ENCODE results near the gene EFNA3. TPM values are rescaled to one million over a fixed set of nuclear protein-coding genes. Genes with fewer than 3 reads are reported as not detected.

The EFNA3 gene
- total and polyA plus RNA-seq, 11 donors, result 0.20 to 2.4 (median 0.61) TPM

DNA sequence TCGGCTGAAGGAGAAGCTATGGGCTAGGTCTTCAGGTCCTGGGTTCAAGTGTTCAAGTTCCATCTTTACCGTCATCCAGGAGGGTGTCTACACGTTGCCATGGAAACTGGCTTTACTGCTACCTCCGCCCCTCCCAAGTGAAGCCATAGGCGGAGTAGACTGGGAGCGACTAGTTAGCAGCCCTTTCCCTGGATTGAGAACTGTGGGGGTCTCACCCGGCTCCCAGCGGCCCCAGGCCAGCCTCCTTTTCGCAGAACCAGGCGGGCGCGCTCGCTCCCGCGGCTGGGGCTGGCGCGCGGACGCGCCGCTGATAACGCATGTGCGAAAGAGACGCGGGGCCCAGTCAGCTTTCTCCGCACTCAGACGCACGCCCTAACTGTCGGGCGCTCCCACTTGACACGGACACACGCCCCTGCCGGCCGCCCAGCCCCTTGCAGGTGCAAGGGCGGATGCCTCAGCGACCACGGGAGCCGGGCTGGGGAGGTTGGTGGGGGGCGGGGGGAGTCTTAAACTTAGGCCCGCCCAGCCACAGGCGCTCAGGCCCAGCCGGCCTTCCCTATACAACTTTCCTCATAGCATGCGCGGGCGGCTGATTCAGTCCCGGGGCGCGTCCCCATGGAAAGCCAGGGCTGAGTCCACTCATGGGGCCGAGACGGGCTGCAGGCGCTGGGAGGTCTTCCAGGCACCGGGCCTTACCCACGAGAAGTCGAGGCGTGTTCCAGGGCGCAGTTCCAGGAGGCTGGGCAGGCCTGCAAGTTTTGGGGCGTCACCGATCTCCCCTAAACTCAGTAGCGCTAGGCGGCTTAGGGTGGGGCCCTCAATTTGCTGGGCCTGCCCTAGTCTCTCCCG lies 7.7 kb upstream of the EFNA3 start:
- Histone ChIP-seq H3K36me3 (peaks cover 0 to 9% (median 0%) of the 10 kb centered on the region in 9 donors), H3K27me3 (no peaks in the 10 kb centered on the region), H3K27ac (peak overlapping the region in 9 of 12 donors; percentile 24 to 81 (median 71)), H3K4me1 (peaks cover 0 to 21% (median 13%) of the 10 kb centered on the region in 12 donors), H3K4me3 (peak overlapping the region; percentile 15 to 62 (median 50)), H3K9me3 (no peaks in the 10 kb centered on the region)
- TF ChIP-seq POLR2A (IDR thresholded peaks at IDR 0.05), result no peak
- TF ChIP-seq, protein P1, sequence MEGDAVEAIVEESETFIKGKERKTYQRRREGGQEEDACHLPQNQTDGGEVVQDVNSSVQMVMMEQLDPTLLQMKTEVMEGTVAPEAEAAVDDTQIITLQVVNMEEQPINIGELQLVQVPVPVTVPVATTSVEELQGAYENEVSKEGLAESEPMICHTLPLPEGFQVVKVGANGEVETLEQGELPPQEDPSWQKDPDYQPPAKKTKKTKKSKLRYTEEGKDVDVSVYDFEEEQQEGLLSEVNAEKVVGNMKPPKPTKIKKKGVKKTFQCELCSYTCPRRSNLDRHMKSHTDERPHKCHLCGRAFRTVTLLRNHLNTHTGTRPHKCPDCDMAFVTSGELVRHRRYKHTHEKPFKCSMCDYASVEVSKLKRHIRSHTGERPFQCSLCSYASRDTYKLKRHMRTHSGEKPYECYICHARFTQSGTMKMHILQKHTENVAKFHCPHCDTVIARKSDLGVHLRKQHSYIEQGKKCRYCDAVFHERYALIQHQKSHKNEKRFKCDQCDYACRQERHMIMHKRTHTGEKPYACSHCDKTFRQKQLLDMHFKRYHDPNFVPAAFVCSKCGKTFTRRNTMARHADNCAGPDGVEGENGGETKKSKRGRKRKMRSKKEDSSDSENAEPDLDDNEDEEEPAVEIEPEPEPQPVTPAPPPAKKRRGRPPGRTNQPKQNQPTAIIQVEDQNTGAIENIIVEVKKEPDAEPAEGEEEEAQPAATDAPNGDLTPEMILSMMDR (IDR thresholded peaks at IDR 0.05), result peak in 11 of 12 donors; percentile 21 to 58 (median 38)
- ATAC-seq (peak; percentile 46 to 91 (median 88)), DNase-seq (peak; percentile 72 to 89 (median 83))
- WGBS, 4 donors, result 6 to 10% (median 8%) methylated on average over 27 to 61 of the region's 61 CpGs
- intact Hi-C loops (cut with DNase I), result no loop called here

DNA sequence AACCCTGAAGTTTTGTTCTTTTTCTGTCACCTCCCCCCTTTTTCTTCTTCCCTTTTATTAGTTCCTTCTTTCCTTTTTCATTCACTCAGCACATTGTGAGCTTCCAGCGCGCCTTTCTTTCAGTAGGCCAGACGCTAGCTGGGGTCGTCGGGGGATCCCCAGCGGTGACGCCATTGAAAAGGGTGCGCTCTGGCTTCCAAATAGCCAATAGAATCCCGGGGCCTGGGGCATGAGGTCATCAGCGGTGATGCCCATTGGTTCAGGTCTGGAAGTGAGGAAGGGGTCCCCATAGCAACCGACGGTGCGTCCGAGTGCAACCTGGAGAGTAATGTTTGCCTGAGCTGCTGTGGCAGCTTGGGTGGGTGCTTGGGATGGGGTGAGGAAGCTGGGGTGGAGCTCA lies 6.9 kb upstream of the EFNA3 start:
- ATAC-seq (no peak), DNase-seq (peak in 1 of 5 donors; percentile 16)
- WGBS, 4 donors, result 66 to 76% (median 75%) methylated on average over 14 of the region's 14 CpGs
- Histone ChIP-seq H3K27ac (peak overlapping the region in 4 of 12 donors; percentile 60 to 76 (median 73)), H3K4me3 (peak overlapping the region in 2 of 12 donors; percentile 52 to 62), H3K36me3 (peaks cover 0 to 7% (median 0%) of the 10 kb centered on the region in 9 donors), H3K27me3 (no peaks in the 10 kb centered on the region), H3K9me3 (no peaks in the 10 kb centered on the region), H3K4me1 (peaks cover 0 to 21% (median 13%) of the 10 kb centered on the region in 12 donors)
- TF ChIP-seq POLR2A (IDR thresholded peaks at IDR 0.05), result no peak
- TF ChIP-seq, protein P1 (IDR thresholded peaks at IDR 0.05), result no peak
- intact Hi-C loops (cut with DNase I), result no loop called here

DNA sequence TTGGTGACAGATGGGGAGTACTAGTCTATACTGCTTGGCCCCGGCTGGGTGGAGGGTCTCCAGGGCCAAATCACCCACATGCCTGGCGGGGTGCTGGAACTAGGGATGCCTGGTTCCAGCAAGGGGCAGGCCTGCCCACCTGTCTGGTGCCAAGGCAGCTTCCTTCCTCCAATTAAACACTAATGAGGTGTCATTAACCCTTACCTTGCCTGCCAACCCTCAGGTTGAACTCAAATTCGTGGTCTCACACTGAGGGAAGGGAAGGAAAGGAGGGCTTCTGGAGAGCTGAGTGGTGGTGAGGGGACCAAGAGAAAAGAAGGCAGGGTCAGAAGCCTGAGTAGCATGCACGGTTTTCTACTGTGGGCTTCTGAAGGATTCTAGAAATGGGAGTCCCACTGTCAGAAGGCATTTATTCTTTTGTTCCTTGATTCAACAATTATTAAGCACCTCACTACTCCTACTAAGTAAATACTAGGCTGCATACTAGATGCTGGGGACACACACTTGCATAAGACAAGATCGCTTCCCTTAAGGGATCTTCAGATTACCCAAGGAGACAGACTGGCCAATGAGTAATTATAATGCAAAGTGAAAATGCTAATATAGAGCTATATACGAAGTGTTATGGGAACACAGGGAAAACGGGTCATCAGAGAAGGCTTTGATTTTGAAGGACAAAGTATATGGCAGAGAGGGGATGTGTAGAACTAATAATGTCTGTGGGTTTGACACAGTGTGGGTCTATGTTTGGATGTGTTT lies 5.9 kb upstream of the EFNA3 start:
- Histone ChIP-seq H3K4me1 (peaks cover 0 to 21% (median 13%) of the 10 kb centered on the region in 12 donors), H3K4me3 (no peak overlapping the region), H3K27me3 (no peaks in the 10 kb centered on the region), H3K36me3 (peaks cover 0 to 6% (median 0%) of the 10 kb centered on the region in 9 donors), H3K27ac (no peak overlapping the region), H3K9me3 (no peaks in the 10 kb centered on the region)
- 64 to 76% (median 69%) methylated on average over 7 of the region's 7 CpGs for WGBS, 4 donors
- no peak for TF ChIP-seq POLR2A (IDR thresholded peaks at IDR 0.05)
- TF ChIP-seq, protein P1 (IDR thresholded peaks at IDR 0.05), result no peak
- DNase-seq (no peak), ATAC-seq (no peak)
- intact Hi-C loops (cut with DNase I), result no loop called here

Measured in heart left ventricle (tissue), 16 donors.